NCI-H2196 treated with DMSO at 0.1 percent for 48 hours (cell line): Measurements from ENCODE around the gene PCID2.
A peak's percentile ranks its signal among the peaks of the same experiment; 100 is the strongest.
"Not testable (repeated sequence)": the region's sequence is repeated elsewhere in the genome, so short reads cannot be mapped to it uniquely, and the experiment has no call there.

ENCODE experiments used
- DNase-seq: peaks from one replicate; lab custom pipeline; 2025; ENCODE audit not compliant: unreplicated experiment; lab: John Stamatoyannopoulos, UW

The PCID2 gene

GRCh38 chr13:113167155-113167554, 41.3 kb downstream of the PCID2 start:
- DNase-seq = no peak

GRCh38 chr13:113166681-113167080, 41.8 kb downstream of the PCID2 start:
- no peak for DNase-seq

DNA sequence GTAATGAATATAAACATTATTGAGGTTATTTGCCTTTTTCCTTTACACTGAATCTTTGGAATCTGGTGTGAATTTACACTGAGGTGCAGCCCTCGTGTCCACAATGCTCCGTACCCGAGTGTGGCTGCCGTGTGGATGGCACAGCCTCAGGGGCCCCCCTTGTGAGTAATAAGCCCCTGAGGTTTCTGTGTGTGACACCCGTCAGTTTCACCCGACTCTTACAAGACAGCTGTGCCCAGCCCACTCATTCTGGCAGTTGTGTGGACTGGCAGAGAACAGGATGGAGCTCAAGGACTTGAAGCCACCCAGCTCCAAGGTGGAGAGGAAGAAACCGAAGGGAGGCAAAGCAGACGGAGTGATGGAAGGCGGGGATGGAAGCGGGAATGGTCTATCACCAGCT, 42.2 kb downstream of the PCID2 start:
- no peak for DNase-seq

- no peak for DNase-seq
Observed at GRCh38 chr13:113164492-113164891, 44.0 kb downstream of the PCID2 start.

DNA sequence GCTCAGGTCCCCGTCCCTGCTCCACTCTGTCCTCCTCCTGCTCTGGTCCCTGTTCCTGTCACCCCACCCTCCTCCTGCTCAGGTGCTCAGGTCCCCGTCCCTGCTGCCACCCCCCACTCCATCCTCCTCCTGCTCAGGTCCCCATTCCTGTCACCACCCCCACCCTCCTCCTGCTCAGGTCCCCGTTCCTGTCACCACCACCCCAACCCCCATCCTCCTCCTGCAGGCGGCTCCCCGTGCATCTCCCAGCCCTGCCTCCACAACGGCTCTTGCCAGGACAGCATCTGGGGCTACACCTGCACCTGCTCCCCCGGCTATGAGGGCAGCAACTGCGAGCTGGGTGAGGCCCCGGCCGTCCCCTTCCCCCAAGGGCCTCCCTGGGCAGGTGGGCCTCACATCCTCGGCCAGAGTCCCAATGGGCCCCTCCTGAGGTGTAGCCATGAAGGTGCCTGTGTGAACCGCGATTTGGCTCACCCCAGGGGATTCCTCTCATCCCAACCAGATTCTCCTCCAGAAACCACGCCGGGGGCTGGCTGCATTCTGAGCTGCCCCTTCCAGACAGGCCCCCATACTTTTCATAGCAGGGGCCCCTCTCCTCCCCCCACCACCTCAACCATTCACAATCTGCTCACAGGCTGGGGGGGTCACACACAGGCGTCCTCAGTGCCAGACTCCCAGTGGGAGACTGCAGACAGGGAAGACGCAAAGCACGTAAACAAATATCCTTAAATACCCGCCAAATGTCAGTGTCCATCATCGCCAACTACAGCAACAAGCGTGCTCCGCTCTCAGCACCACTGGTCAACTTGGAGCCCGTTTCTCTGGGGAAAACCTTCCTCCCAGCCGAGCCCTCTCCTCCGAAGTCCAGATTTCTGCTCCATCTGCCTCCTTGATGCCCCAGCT, 45.4 kb downstream of the PCID2 start:
- DNase-seq = no peak

- not testable (repeated sequence) for DNase-seq
Observed at GRCh38 chr13:113161975-113162374, 46.5 kb downstream of the PCID2 start.

DNA sequence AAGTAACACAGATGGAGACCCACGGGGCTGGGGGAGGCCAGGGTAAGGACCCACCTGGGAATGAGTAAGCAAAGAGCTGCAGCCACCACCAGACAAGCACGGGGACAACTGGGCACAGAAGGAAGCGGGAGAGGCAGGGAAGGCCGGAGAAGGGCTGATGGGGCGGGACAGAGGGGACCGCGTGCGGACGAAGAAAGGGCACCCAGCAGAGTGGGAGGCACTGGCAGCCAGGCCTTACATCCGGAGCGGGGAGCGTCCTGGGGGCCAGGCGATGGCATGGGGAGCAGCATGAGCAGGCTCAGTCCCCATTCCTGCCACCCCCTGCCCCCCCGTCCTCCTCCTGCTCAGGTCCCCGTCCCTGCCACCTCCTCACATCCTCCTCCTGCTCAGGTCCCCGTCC, 47.0 kb downstream of the PCID2 start:
- no peak for DNase-seq

GRCh38 chr13:113160983-113161382, 47.5 kb downstream of the PCID2 start:
- DNase-seq = no peak

GRCh38 chr13:113159701-113160100, 48.8 kb downstream of the PCID2 start:
- DNase-seq = no peak

- no peak for DNase-seq
Observed at GRCh38 chr13:113158946-113159345, 49.5 kb downstream of the PCID2 start.

- DNase-seq = no peak
Observed at GRCh38 chr13:113157929-113158747, 50.3 kb downstream of the PCID2 start, which contains the start of gene PROZ. Gene PROZ, plus strand, starts transcription at chr13:113158648. Its CDS starts 13 bp downstream, at chr13:113158661.

- no peak for DNase-seq
Observed at GRCh38 chr13:113157206-113157928, 51.1 kb downstream of the PCID2 start.

GRCh38 chr13:113155982-113156655, 52.4 kb downstream of the PCID2 start:
- DNase-seq = no peak

DNA sequence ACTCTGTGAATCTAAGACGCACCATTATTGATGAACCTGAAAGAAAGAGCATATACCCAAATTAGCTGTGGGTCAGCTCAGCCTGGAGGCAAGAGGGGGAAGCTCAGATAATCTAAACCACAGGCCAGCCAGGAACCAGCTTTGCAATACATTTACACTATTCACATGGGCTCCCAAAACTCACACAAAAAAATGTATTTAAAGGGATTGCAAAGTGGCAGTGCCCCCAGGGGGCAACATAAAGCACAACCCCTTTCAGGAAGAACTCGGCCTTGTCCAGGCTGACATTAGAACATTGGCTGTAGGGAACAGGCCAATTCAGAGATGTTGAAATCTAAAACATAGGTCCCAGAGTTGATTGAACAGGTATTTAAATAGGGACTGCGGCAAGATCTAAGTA, 53.3 kb downstream of the PCID2 start:
- DNase-seq = no peak

- DNase-seq = peak; percentile 1
Observed at GRCh38 chr13:113153810-113154748, 54.4 kb downstream of the PCID2 start.

DNA sequence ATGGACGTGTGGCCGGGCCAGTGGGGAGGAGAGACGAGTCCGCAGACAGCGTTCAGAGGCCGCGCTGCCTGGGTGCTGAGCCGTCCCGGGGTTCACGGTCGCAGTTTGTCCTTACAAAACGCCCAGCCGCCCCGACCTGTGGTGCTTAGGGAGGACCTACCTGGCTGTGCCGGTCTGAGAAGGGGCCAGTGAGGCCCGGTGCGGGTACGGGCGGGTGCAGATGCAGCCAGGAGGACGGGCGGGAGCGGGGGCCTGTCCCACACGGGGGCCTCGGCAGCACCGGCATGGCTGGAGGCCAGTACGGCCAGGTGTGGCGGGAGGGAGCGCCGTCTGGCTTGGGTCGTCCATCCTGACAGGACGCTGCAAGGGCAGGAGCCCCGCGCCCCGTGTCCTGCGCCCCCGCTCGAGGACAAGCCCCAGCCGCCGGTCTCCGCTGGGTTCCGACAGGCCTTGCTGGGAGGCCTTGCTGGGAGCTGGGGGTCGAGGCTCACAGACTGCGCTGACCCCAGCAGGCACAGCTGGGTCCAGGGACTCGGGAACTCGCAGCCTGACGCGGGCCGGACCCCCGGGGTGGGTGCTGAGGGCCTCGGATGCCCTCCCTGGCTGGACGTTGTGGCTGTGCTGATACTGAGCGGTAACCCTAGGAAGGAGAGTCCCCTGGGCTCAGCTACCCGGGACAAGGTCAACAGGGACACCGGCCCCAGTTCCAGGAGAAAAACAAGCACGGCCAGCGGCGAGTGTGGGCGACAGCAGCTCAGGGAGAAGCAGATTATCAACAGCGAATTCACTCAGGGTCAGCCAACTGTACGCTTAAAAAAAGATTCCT, 55.3 kb downstream of the PCID2 start:
- no peak for DNase-seq

DNA sequence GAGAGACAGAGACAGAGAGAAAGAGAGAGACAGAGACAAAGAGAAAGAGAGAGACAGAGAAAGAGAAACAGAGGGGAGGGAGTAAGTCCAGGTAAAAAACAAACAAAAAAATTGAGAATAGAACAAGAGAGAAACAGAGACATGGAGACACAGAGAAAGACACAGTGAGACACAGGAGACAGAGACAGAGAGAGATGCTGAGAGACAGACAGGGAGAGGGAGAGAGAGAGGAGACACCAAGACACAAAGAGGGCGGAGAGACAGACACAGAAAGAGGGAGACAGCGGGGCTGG, 55.8 kb downstream of the PCID2 start:
- DNase-seq = no peak

GRCh38 chr13:113151745-113152690, 56.5 kb downstream of the PCID2 start:
- no peak for DNase-seq
